MM.1S (cell line): ENCODE measurements around the gene PLEKHA3.
"Not testable (repeated sequence)": the region's sequence is repeated elsewhere in the genome, so short reads cannot be mapped to it uniquely, and the experiment has no call there.

Experiments used
- EZH2 ChIP-seq: fragments of 300-600 bp; sonication (generic); optimal IDR thresholded peaks from 2 replicates; pipeline ENCODE3; 2017; ENCODE audit warnings: low read depth, mild to moderate bottlenecking, antibody characterized with exemption, low read length, mixed read lengths
- EZH2phosphoT487 ChIP-seq: fragments of 300-600 bp; sonication (generic); IDR thresholded peaks from 2 replicates; pipeline ENCODE4 v1.6.1; 2018; ENCODE audit warnings: antibody characterized with exemption, low read length
- TF ChIP-seq, protein P1 (sequence below): fragments of 300-600 bp; sonication (generic); IDR thresholded peaks from 2 replicates; pipeline ENCODE4 v1.5.1; 2016; ENCODE audit warnings: antibody characterized with exemption, low read length, mixed read lengths

DNA sequence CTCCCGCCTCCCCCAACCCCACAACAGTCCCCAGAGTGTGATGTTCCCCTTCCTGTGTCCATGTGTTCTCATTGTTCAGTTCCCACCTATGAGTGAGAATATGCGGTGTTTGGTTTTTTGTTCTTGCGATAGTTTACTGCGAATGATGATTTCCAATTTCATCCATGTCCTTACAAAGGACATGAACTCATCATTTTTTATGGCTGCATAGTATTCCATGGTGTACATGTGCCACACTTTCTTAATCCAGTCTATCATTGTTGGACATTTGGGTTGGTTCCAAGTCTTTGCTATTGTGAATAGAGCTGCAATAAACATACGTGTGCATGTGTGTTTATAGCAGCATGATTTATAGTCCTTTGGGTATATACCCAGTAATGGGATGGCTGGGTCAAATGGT is 44.8 kb downstream of the PLEKHA3 start:
- TF ChIP-seq, protein P1, sequence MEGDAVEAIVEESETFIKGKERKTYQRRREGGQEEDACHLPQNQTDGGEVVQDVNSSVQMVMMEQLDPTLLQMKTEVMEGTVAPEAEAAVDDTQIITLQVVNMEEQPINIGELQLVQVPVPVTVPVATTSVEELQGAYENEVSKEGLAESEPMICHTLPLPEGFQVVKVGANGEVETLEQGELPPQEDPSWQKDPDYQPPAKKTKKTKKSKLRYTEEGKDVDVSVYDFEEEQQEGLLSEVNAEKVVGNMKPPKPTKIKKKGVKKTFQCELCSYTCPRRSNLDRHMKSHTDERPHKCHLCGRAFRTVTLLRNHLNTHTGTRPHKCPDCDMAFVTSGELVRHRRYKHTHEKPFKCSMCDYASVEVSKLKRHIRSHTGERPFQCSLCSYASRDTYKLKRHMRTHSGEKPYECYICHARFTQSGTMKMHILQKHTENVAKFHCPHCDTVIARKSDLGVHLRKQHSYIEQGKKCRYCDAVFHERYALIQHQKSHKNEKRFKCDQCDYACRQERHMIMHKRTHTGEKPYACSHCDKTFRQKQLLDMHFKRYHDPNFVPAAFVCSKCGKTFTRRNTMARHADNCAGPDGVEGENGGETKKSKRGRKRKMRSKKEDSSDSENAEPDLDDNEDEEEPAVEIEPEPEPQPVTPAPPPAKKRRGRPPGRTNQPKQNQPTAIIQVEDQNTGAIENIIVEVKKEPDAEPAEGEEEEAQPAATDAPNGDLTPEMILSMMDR = not testable (repeated sequence)
- not testable (repeated sequence) for TF ChIP-seq EZH2phosphoT487, EZH2
